ENCODE results near the gene ARRDC3.
"Not testable (repeated sequence)": the region's sequence is repeated elsewhere in the genome, so short reads cannot be mapped to it uniquely, and the experiment has no call there.

The ARRDC3 gene

DNA sequence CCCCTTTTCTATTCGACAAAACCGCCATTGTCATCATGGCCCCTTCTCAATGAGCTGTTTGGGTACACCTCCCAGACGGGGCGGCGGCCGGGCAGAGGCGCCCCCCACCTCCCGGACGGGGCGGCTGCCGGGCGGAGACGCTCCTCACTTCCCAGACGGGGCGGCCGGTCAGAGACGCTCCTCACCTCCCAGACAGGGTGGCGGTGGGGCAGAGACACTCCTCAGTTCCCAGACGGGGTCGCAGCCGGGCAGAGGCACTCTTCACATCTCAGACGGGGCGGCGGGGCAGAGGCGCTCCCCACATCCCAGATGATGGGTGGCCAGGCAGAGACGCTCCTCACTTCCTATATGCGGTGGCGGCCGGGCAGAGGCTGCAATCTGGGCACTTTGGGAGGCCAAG, 40.2 kb downstream of the ARRDC3 start:
- not testable (repeated sequence) for H3K27me3 ChIP-seq (ENCODE audit: control insufficient read depth in 1 of 2, insufficient read depth in 2 of 2, low read length in 2 of 2); H3K9me3 ChIP-seq (ENCODE audit: control insufficient read depth in 1 of 2, low read length in 2 of 2); H3K27ac ChIP-seq (ENCODE audit: low read depth, low read length); H3K4me3 ChIP-seq (ENCODE audit: low read depth in 1 of 2, low read length in 2 of 2); H3K9ac ChIP-seq (ENCODE audit: low read depth in 1 of 2, low read length in 2 of 2); H3K4me1 ChIP-seq (ENCODE audit: control insufficient read depth in 1 of 2, insufficient read depth in 2 of 2, low read length in 2 of 2); H3K36me3 ChIP-seq (ENCODE audit: control insufficient read depth in 1 of 2, insufficient read depth in 2 of 2, low read length in 2 of 2)

DNA sequence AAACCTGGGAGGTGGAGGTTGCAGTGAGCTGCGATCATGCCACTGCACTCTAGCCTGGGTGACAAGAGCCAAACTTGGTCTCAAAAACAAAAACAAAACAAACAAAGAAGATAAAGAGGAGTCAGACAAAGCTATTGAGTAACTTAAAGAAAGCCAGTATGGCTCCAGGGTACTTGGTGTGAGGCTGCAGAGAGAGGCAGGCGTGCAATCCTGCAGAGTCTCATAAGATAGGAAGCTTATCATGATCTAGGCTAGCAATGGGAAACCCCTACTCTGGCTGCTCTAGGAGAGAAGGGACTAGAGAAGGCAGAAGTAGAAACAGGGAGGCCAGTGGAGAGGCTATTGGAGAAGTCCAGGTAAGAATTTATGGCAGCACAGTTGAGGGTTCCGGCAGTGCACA, 42.0 kb downstream of the ARRDC3 start:
- Histone ChIP-seq H3K27ac (ENCODE audit: low read depth, low read length) (no peak overlapping the region), H3K4me1 (ENCODE audit: control insufficient read depth in 1 of 2, insufficient read depth in 2 of 2, low read length in 2 of 2) (no peaks in the 10 kb centered on the region), H3K9me3 (ENCODE audit: control insufficient read depth in 1 of 2, low read length in 2 of 2) (no peaks in the 10 kb centered on the region), H3K27me3 (ENCODE audit: control insufficient read depth in 1 of 2, insufficient read depth in 2 of 2, low read length in 2 of 2) (no peaks in the 10 kb centered on the region), H3K4me3 (ENCODE audit: low read depth in 1 of 2, low read length in 2 of 2) (no peak overlapping the region), H3K9ac (ENCODE audit: low read depth in 1 of 2, low read length in 2 of 2) (no peak overlapping the region), H3K36me3 (ENCODE audit: control insufficient read depth in 1 of 2, insufficient read depth in 2 of 2, low read length in 2 of 2) (no peaks in the 10 kb centered on the region)

DNA sequence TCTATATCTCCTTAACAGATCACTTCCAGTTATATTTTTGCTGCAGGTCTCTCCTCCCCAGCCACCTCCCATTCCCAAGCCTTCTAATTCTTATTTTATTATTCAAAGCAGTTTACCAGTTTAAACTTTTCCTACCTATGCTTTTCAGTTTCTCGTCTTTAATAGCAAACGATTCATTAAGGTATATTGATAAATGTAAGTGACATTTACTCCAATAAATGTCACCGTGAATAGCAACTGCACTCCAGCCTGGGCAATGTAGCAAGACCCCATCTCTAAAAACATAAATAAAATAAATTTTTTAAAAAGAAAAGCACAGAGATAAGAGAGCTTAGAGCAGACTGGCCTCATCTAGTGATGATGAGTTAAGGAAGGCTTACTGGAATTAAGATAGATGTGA, 42.6 kb downstream of the ARRDC3 start:
- H3K9me3 ChIP-seq (ENCODE audit: control insufficient read depth in 1 of 2, low read length in 2 of 2): no peaks in the 10 kb centered on the region
- H3K4me3 ChIP-seq (ENCODE audit: low read depth in 1 of 2, low read length in 2 of 2): no peak overlapping the region
- H3K27me3 ChIP-seq (ENCODE audit: control insufficient read depth in 1 of 2, insufficient read depth in 2 of 2, low read length in 2 of 2): no peaks in the 10 kb centered on the region
- H3K4me1 ChIP-seq (ENCODE audit: control insufficient read depth in 1 of 2, insufficient read depth in 2 of 2, low read length in 2 of 2): no peaks in the 10 kb centered on the region
- H3K36me3 ChIP-seq (ENCODE audit: control insufficient read depth in 1 of 2, insufficient read depth in 2 of 2, low read length in 2 of 2): no peaks in the 10 kb centered on the region
- no peak overlapping the region for H3K9ac ChIP-seq (ENCODE audit: low read depth in 1 of 2, low read length in 2 of 2)
- no peak overlapping the region for H3K27ac ChIP-seq (ENCODE audit: low read depth, low read length)

DNA sequence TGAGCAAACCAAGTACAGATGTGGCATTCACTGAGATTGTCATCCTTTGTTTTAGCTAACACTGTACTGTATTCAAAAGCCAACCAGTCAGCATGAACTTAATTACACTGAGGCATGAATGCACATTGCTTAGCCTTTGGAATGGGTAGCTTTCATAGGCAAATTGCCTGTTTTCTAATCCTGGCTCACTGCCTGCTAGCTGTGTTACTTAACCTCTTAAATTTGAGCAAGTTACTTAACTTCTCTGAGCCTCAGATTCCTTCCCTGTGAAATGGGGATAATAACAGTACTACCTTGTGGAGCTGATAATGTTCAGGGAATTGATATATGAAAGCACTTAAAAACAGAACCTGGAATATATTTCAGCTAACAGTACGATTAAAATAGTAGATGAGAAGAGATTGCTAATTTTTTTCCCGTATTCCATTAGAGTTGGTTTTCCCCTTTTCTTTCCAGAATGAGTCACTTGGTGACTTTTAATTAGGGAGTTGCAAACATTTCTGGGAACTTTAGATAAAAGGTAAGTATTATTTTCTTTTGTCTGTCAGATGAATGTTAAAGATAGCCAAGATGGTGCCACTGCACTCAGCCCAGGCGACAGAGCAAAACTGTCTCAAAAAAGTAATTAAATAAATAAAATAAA, 43.9 kb downstream of the ARRDC3 start:
- Histone ChIP-seq H3K27ac (ENCODE audit: low read depth, low read length) (no peak overlapping the region), H3K4me1 (ENCODE audit: control insufficient read depth in 1 of 2, insufficient read depth in 2 of 2, low read length in 2 of 2) (no peaks in the 10 kb centered on the region), H3K36me3 (ENCODE audit: control insufficient read depth in 1 of 2, insufficient read depth in 2 of 2, low read length in 2 of 2) (no peaks in the 10 kb centered on the region), H3K9me3 (ENCODE audit: control insufficient read depth in 1 of 2, low read length in 2 of 2) (no peaks in the 10 kb centered on the region), H3K27me3 (ENCODE audit: control insufficient read depth in 1 of 2, insufficient read depth in 2 of 2, low read length in 2 of 2) (no peaks in the 10 kb centered on the region), H3K4me3 (ENCODE audit: low read depth in 1 of 2, low read length in 2 of 2) (no peak overlapping the region), H3K9ac (ENCODE audit: low read depth in 1 of 2, low read length in 2 of 2) (no peak overlapping the region)

DNA sequence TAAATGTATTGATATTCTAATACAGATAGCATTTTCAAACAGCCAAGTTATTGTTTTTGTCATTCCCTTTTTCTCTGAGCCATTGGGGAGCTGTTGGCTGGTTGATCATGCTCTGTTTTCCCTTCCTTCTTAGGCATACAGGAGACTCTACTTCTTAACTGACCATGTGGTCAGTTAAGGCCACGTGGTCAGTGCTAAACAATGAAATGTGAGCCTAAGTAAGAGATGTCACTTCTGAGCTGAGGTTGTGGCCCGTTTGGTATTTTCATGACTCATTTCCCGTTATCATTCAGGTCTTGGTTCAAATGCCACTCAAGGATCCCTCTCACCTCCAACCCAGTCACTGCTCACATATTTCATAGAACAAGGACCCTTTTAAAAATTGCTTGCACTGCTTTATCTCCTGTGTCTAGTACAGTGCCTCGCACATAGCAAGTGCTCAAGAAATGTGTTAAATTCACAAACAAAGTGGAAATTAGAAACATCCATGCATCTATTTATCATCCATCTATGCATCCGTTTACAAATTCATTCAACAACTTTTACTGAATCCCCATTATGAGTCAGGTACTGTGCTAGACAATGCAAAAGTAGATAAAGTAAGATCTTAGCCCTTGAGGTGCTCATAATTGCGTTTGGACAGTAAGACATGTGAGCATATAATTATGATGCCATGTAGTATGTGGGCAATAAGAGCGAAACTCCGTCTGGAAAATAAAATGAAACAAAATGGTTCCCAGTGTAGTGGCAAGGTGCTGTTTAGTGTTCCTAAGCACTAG, 50.7 kb downstream of the ARRDC3 start:
- Histone ChIP-seq H3K27ac (ENCODE audit: low read depth, low read length) (no peak overlapping the region), H3K36me3 (ENCODE audit: control insufficient read depth in 1 of 2, insufficient read depth in 2 of 2, low read length in 2 of 2) (no peaks in the 10 kb centered on the region), H3K4me1 (ENCODE audit: control insufficient read depth in 1 of 2, insufficient read depth in 2 of 2, low read length in 2 of 2) (no peaks in the 10 kb centered on the region), H3K27me3 (ENCODE audit: control insufficient read depth in 1 of 2, insufficient read depth in 2 of 2, low read length in 2 of 2) (no peaks in the 10 kb centered on the region), H3K9me3 (ENCODE audit: control insufficient read depth in 1 of 2, low read length in 2 of 2) (no peaks in the 10 kb centered on the region), H3K4me3 (ENCODE audit: low read depth in 1 of 2, low read length in 2 of 2) (no peak overlapping the region), H3K9ac (ENCODE audit: low read depth in 1 of 2, low read length in 2 of 2) (no peak overlapping the region)

DNA sequence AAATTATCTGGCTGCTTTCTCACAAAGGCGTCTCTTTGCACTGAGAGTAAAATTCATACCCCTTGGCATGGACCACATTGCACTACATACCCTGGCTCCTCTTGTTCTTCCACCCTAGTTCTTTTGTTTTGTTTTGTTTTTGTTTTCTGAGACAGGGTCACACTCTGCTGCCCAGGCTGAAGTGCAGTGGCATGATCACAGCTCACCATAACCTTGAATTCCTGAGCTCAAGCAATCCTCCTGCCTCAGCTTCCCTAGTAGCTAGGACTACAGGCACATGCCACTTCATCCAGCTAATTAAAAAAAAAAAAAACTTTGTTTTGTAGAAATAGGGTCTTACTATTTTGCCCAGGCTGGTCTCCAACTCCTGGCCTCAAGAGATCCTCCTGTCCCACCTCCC, 51.4 kb downstream of the ARRDC3 start:
- H3K9ac ChIP-seq (ENCODE audit: low read depth in 1 of 2, low read length in 2 of 2): no peak overlapping the region
- H3K9me3 ChIP-seq (ENCODE audit: control insufficient read depth in 1 of 2, low read length in 2 of 2): no peaks in the 10 kb centered on the region
- H3K27me3 ChIP-seq (ENCODE audit: control insufficient read depth in 1 of 2, insufficient read depth in 2 of 2, low read length in 2 of 2): no peaks in the 10 kb centered on the region
- H3K4me3 ChIP-seq (ENCODE audit: low read depth in 1 of 2, low read length in 2 of 2): no peak overlapping the region
- H3K27ac ChIP-seq (ENCODE audit: low read depth, low read length): no peak overlapping the region
- H3K36me3 ChIP-seq (ENCODE audit: control insufficient read depth in 1 of 2, insufficient read depth in 2 of 2, low read length in 2 of 2): no peaks in the 10 kb centered on the region
- H3K4me1 ChIP-seq (ENCODE audit: control insufficient read depth in 1 of 2, insufficient read depth in 2 of 2, low read length in 2 of 2): no peaks in the 10 kb centered on the region

DNA sequence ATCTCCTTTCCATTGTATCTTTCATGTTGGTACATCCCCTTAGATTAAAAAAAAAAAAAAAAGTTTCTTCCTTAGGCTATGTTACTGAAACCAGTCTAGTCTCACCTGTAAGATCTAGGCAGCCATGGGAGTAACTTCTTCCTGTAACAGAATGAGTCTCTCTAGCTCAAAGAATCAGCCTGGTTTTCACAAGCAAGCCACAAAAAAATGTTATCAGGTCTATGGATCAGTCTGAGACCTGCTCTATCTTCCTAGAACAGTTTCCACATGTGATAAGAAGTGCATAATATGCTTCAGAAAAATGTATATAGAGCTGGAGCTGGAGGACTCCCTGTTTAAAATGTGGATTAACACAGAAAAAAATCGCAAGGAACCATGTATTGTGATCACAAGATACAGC, 53.8 kb downstream of the ARRDC3 start:
- Histone ChIP-seq H3K27ac (ENCODE audit: low read depth, low read length) (no peak overlapping the region), H3K4me3 (ENCODE audit: low read depth in 1 of 2, low read length in 2 of 2) (no peak overlapping the region), H3K4me1 (ENCODE audit: control insufficient read depth in 1 of 2, insufficient read depth in 2 of 2, low read length in 2 of 2) (no peaks in the 10 kb centered on the region), H3K9ac (ENCODE audit: low read depth in 1 of 2, low read length in 2 of 2) (no peak overlapping the region), H3K9me3 (ENCODE audit: control insufficient read depth in 1 of 2, low read length in 2 of 2) (no peaks in the 10 kb centered on the region), H3K36me3 (ENCODE audit: control insufficient read depth in 1 of 2, insufficient read depth in 2 of 2, low read length in 2 of 2) (no peaks in the 10 kb centered on the region), H3K27me3 (ENCODE audit: control insufficient read depth in 1 of 2, insufficient read depth in 2 of 2, low read length in 2 of 2) (no peaks in the 10 kb centered on the region)

DNA sequence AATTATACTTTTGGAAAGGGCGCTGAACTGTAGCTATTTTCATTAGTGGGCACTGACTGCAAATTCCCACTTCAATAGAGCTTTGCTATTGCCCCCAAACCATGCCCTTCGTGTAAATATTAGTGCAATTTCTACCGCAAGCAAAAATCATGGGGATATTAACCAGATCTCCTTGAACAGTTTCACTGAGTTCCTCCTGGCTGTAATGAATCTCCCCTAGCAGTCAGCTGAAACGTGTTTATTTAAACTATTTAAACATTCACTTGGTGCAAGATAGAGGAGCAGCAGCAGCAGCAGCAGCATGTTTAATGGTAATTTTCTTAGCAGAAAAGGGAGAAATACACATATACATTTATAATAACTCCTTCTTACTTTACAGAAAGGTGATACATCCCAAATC, 54.4 kb downstream of the ARRDC3 start:
- Histone ChIP-seq H3K9me3 (ENCODE audit: control insufficient read depth in 1 of 2, low read length in 2 of 2) (no peaks in the 10 kb centered on the region), H3K4me3 (ENCODE audit: low read depth in 1 of 2, low read length in 2 of 2) (no peak overlapping the region), H3K4me1 (ENCODE audit: control insufficient read depth in 1 of 2, insufficient read depth in 2 of 2, low read length in 2 of 2) (no peaks in the 10 kb centered on the region), H3K27ac (ENCODE audit: low read depth, low read length) (no peak overlapping the region), H3K27me3 (ENCODE audit: control insufficient read depth in 1 of 2, insufficient read depth in 2 of 2, low read length in 2 of 2) (no peaks in the 10 kb centered on the region), H3K36me3 (ENCODE audit: control insufficient read depth in 1 of 2, insufficient read depth in 2 of 2, low read length in 2 of 2) (no peaks in the 10 kb centered on the region), H3K9ac (ENCODE audit: low read depth in 1 of 2, low read length in 2 of 2) (no peak overlapping the region)

DNA sequence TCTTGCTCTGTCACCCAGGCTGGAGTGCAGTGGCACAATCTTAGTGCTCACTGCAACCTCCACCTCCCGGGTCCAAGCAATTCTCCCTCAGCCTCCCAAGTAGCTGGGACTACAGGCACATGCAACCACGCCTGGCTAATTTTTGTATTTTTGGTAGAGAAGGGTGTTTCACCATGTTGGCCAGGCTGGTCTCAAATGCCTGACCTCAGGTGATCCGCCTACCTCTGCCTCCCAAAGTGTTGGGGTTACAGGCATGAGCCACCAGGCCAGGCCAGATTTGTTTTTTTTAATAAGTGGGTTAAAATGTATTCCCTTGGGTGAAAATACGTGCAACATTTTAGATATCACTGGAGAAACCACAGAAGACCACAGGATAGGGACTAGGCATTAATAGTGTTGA, 60.1 kb downstream of the ARRDC3 start:
- H3K36me3 ChIP-seq (ENCODE audit: control insufficient read depth in 1 of 2, insufficient read depth in 2 of 2, low read length in 2 of 2); H3K27me3 ChIP-seq (ENCODE audit: control insufficient read depth in 1 of 2, insufficient read depth in 2 of 2, low read length in 2 of 2); H3K27ac ChIP-seq (ENCODE audit: low read depth, low read length); H3K9me3 ChIP-seq (ENCODE audit: control insufficient read depth in 1 of 2, low read length in 2 of 2); H3K4me3 ChIP-seq (ENCODE audit: low read depth in 1 of 2, low read length in 2 of 2); H3K9ac ChIP-seq (ENCODE audit: low read depth in 1 of 2, low read length in 2 of 2); H3K4me1 ChIP-seq (ENCODE audit: control insufficient read depth in 1 of 2, insufficient read depth in 2 of 2, low read length in 2 of 2): not testable (repeated sequence)

DNA sequence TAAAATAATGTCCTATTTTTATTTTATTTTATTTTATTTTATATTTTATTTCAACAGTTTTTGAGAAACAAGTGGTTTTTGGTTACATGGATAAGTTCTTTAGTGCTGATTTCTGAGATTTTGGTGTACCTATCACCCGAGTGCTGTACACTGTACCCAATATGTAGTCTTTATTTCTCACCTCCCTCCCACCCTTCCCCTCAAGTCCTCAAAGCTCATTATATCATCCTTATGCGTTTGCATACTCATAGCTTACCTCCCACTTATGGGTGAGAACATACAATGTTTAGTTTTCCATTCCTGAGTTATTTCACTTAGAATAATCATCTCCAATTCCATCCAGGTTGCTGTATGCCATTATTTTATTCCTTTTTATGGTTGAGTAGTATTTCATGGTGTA, 63.5 kb downstream of the ARRDC3 start:
- Histone ChIP-seq H3K27me3 (ENCODE audit: control insufficient read depth in 1 of 2, insufficient read depth in 2 of 2, low read length in 2 of 2) (no peaks in the 10 kb centered on the region), H3K36me3 (ENCODE audit: control insufficient read depth in 1 of 2, insufficient read depth in 2 of 2, low read length in 2 of 2) (no peaks in the 10 kb centered on the region), H3K27ac (ENCODE audit: low read depth, low read length) (no peak overlapping the region), H3K4me3 (ENCODE audit: low read depth in 1 of 2, low read length in 2 of 2) (no peak overlapping the region), H3K4me1 (ENCODE audit: control insufficient read depth in 1 of 2, insufficient read depth in 2 of 2, low read length in 2 of 2) (no peaks in the 10 kb centered on the region), H3K9ac (ENCODE audit: low read depth in 1 of 2, low read length in 2 of 2) (no peak overlapping the region), H3K9me3 (ENCODE audit: control insufficient read depth in 1 of 2, low read length in 2 of 2) (no peaks in the 10 kb centered on the region)

All from duodenal mucosa (tissue), 2 donors.